Activated T-helper 1 cell treated with anti-CD3 and anti-CD28 coated beads, Interleukin-12 subunit alpha, Interleukin-12 subunit beta, Interleukin-2, Interleukin-4 antibody, amounts not matched to agents 30 ng/mL and 10 ng/mL and 1 ng/mL, durations not matched to agents 14 hours and 24 hours and 36 hours (primary cell): Measurements from ENCODE around the gene PIK3C2G. TPM values are rescaled to one million over a fixed set of nuclear protein-coding genes. Genes with fewer than 3 reads are reported as not detected.

ENCODE experiments used
- DNase-seq: peaks from one replicate; pipeline ENCODE4 v3.0.0; 2021; ENCODE audit warnings: low spot score
- H3K27ac Mint-ChIP-seq: one replicate; pipeline ENCODE4 v1.8.0; 2021; ENCODE audit warnings: mild to moderate bottlenecking, mixed read lengths
- H3K27me3 Mint-ChIP-seq: one replicate; pipeline ENCODE4 v1.8.0; 2022; ENCODE audit warnings: mild to moderate bottlenecking, moderate library complexity, mixed read lengths; ENCODE audit not compliant: insufficient read depth
- H3K36me3 Mint-ChIP-seq: one replicate; pipeline ENCODE4 v1.8.0; 2021; ENCODE audit warnings: low read depth, mixed read lengths
- H3K4me1 Mint-ChIP-seq: one replicate; pipeline ENCODE4 v1.8.0; 2021; ENCODE audit warnings: low read depth, mixed read lengths
- H3K4me3 Mint-ChIP-seq: one replicate; pipeline ENCODE4 v1.8.0; 2021; ENCODE audit warnings: mild to moderate bottlenecking, moderate library complexity, mixed read lengths
- H3K9me3 Mint-ChIP-seq: one replicate; pipeline ENCODE4 v1.8.0; 2021; ENCODE audit warnings: mixed read lengths
- intact Hi-C: fragments of 100-400 bp; cut with micrococcal nuclease; formaldehyde crosslinking; loops from one replicate; pipeline ENCODE4 v1.15.1; 2024
- total RNA-seq: library from RNA; stranded (reverse); gene quantifications from 2 replicates; pipeline ENCODE4 v1.2.3, GENCODE V29; 2022

PIK3C2G gene
- total RNA-seq, 1 donor from 2014 or later: not detected

DNA sequence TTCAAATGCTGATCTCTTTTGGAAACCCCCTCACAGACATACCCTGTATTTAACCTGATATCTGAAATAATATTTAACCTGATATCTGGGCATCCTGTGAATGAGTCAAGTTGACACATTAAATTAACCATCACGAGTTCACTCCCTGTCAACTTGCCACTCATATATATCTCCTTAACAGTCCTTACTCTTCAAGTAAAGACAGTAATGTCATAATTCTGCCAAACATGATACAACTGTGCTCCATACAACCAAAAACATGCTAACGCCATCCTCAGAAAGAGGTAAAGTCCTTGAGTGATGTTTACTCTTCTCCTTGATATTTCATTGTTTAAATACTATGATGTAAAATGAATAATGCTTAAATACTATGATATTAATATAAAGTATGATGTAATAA lies 371.5 kb downstream of the PIK3C2G start:
- no peaks in the 10 kb centered on the region for H3K4me1 Mint-ChIP-seq
- no peaks in the 10 kb centered on the region for H3K27me3 Mint-ChIP-seq
- no peak overlapping the region for H3K27ac Mint-ChIP-seq
- no peaks in the 10 kb centered on the region for H3K36me3 Mint-ChIP-seq
- intact Hi-C loops: no loop called here
- DNase-seq: no peak
- H3K4me3 Mint-ChIP-seq: no peak overlapping the region
- peaks cover 9% of the 10 kb centered on the region for H3K9me3 Mint-ChIP-seq

DNA sequence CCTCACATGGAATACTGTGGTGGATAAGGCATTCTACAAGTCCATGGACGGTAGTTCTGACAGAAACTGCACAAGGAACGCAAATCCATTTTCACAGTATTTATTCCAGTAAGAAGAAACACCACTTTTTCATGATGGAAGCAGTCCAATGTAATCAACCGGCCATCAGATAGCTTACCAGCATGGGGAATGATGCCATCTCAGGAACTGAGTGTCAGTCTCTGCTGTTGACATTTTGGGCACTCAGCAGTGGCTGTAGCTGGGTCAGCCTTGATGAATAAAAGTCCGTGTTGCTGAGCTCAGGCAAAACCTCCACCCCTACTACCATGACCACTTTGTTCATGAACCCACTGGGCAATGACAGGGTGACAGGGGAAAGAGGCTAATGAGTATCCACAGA lies 373.1 kb downstream of the PIK3C2G start:
- Mint-ChIP-seq H3K36me3 (no peaks in the 10 kb centered on the region), H3K27me3 (no peaks in the 10 kb centered on the region), H3K4me1 (no peaks in the 10 kb centered on the region), H3K27ac (no peak overlapping the region), H3K9me3 (peaks cover 6% of the 10 kb centered on the region), H3K4me3 (no peak overlapping the region)
- intact Hi-C loops: no loop called here
- DNase-seq: no peak

DNA sequence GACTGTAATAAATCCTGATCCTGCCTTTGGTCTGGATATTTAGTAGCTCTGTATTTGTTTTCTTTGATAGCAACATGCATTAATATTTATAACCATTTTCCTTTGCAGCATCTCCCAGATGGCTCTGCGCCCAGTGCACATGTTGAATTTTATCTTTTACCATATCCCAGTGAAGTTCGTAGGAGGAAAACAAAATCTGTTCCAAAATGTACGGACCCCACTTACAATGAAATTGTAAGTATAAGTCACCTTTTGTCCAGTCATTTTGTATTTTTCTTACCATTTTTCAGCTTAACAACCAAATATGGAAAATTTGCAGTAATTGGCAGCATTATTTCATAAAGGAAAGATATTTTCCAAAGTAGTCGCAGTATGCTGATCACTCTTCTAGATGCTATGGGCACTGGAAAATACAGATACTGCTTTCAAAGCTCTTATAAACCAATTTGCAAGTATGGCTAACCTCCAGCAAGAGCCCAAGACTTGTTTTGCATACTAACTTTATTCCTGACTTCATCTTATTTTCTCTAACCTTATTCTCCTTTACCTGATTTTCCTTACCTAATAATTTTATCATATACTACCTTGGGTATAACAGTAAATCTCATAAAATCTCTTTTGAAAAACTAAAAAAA lies 379.1 kb downstream of the PIK3C2G start:
- Mint-ChIP-seq H3K36me3 (no peaks in the 10 kb centered on the region), H3K9me3 (no peaks in the 10 kb centered on the region), H3K27ac (no peak overlapping the region), H3K4me3 (no peak overlapping the region), H3K27me3 (no peaks in the 10 kb centered on the region), H3K4me1 (no peaks in the 10 kb centered on the region)
- intact Hi-C loops: no loop called here
- no peak for DNase-seq

DNA sequence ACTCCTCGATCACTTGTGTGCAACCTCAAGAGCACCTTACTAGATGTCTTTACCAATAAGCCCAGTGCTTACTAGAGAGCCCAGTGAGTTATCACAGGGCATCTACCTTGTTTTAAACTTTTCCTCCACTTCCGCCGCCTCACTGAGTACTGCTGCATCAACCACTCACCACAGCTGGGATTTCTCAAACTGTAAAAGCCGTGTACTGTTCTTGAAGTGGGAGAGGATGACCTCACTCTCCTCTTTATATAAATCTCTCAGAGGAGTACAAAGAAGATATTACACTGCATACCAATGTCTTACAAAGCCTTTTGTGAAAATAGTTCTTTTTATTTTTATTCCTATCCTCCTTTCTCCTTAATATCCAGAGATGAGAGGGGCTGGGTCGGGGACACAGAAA lies 382.4 kb downstream of the PIK3C2G start:
- Mint-ChIP-seq H3K4me1 (no peaks in the 10 kb centered on the region), H3K27me3 (no peaks in the 10 kb centered on the region), H3K36me3 (no peaks in the 10 kb centered on the region), H3K27ac (no peak overlapping the region), H3K4me3 (no peak overlapping the region), H3K9me3 (no peaks in the 10 kb centered on the region)
- no peak for DNase-seq
- intact Hi-C loops: no loop called here

GRCh38 chr12:18644564-18644963 lies 383.2 kb downstream of the PIK3C2G start:
- Mint-ChIP-seq H3K27ac (no peak overlapping the region), H3K4me3 (no peak overlapping the region), H3K36me3 (no peaks in the 10 kb centered on the region), H3K4me1 (no peaks in the 10 kb centered on the region), H3K9me3 (no peaks in the 10 kb centered on the region), H3K27me3 (no peaks in the 10 kb centered on the region)
- no peak for DNase-seq
- intact Hi-C loops: no loop called here

GRCh38 chr12:18646286-18646890 lies 385.1 kb downstream of the PIK3C2G start:
- Mint-ChIP-seq H3K36me3 (no peaks in the 10 kb centered on the region), H3K27ac (no peak overlapping the region), H3K4me1 (no peaks in the 10 kb centered on the region), H3K27me3 (no peaks in the 10 kb centered on the region), H3K4me3 (no peak overlapping the region), H3K9me3 (no peaks in the 10 kb centered on the region)
- intact Hi-C loops: no loop called here
- DNase-seq: no peak

DNA sequence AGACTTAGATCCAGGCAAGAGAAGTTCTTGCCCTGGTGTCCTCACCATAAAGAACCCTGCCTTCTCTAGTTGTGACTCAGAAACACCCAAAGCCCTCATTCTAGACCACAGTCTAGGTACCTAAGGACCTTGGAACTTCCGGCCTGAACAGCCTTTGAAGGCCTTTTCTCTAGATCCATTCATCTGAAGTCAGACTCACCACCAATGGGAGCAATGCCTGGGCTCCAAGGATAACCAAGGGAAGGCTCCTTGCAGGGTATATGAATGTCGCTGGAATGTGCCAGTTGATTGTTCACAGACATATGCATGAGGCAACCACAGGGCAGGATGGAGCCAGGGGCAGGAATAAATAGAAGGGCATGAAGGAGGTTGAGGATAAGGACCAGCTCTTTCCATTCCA lies 390.2 kb downstream of the PIK3C2G start:
- Mint-ChIP-seq H3K4me3 (no peak overlapping the region), H3K27me3 (no peaks in the 10 kb centered on the region), H3K27ac (no peak overlapping the region), H3K9me3 (no peaks in the 10 kb centered on the region), H3K36me3 (no peaks in the 10 kb centered on the region), H3K4me1 (no peaks in the 10 kb centered on the region)
- intact Hi-C loops: no loop called here
- DNase-seq: no peak

DNA sequence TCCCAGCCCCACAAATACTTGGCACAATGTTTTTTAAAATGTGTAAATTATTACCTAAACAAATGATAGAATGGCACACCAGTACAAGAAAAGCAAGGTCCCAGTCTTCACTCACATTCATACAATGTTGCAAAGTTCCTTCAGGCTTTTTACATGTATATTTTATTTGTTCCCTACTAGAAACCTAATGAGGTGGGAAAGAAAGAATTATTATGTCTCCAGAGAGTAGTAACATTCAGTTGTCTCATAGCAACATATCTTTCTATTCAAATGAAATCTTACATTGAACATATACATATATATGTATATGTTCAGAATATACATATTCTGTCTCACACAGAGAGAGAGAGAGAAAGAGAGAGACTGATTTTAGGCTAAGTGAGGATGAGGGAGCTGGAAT lies 391.3 kb downstream of the PIK3C2G start:
- no peak overlapping the region for H3K4me3 Mint-ChIP-seq
- H3K4me1 Mint-ChIP-seq: no peaks in the 10 kb centered on the region
- DNase-seq: no peak
- H3K36me3 Mint-ChIP-seq: no peaks in the 10 kb centered on the region
- H3K9me3 Mint-ChIP-seq: no peaks in the 10 kb centered on the region
- H3K27me3 Mint-ChIP-seq: no peaks in the 10 kb centered on the region
- no peak overlapping the region for H3K27ac Mint-ChIP-seq
- intact Hi-C loops: no loop called here

DNA sequence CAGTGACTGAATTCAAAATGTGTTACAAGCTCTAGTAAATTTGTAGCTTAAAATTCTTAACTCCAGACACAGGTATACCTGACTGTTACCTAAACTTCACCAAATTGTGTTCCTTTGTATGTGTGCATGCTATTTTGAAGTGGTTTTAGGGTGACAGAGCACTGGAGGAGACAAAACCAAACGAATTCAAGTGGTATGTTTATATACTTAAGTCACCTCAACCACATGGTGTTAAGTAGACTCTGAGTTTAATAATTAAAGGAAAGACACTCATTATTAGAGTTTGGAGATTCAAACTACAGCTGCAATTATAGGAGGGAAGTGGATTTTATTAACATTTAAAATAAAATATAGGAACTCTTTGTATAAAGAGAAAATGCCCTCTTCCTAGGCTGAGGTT lies 392.1 kb downstream of the PIK3C2G start:
- Mint-ChIP-seq H3K36me3 (no peaks in the 10 kb centered on the region), H3K27ac (no peak overlapping the region), H3K4me3 (no peak overlapping the region), H3K27me3 (no peaks in the 10 kb centered on the region), H3K4me1 (no peaks in the 10 kb centered on the region), H3K9me3 (peaks cover 6% of the 10 kb centered on the region)
- intact Hi-C loops: no loop called here
- no peak for DNase-seq

DNA sequence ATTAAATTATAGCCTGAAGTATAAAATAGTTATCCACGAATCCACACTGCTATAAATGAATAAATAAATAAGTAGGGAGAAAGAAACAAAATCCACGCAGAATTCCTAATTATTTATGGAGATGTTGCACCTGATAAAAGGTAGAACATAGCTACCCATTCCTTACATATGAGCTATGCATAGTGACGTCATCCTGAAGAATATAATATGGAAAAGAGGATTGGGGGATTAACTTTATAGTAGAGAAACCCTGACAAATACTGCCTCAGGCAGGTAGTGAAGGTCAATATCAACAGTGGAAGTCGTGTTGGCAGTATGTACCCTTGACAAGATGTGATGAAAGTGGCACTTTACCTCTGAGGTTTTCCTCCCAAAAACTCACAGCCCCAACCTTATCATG lies 394.0 kb downstream of the PIK3C2G start:
- no peaks in the 10 kb centered on the region for H3K4me1 Mint-ChIP-seq
- H3K27ac Mint-ChIP-seq: no peak overlapping the region
- no peak for DNase-seq
- intact Hi-C loops: no loop called here
- no peak overlapping the region for H3K4me3 Mint-ChIP-seq
- peaks cover 6% of the 10 kb centered on the region for H3K9me3 Mint-ChIP-seq
- H3K27me3 Mint-ChIP-seq: no peaks in the 10 kb centered on the region
- no peaks in the 10 kb centered on the region for H3K36me3 Mint-ChIP-seq

GRCh38 chr12:18658179-18658578 lies 396.9 kb downstream of the PIK3C2G start:
- no peak for DNase-seq
- Mint-ChIP-seq H3K27me3 (no peaks in the 10 kb centered on the region), H3K36me3 (no peaks in the 10 kb centered on the region), H3K4me1 (no peaks in the 10 kb centered on the region), H3K27ac (no peak overlapping the region), H3K9me3 (peaks cover 13% of the 10 kb centered on the region), H3K4me3 (no peak overlapping the region)
- intact Hi-C loops: no loop called here

DNA sequence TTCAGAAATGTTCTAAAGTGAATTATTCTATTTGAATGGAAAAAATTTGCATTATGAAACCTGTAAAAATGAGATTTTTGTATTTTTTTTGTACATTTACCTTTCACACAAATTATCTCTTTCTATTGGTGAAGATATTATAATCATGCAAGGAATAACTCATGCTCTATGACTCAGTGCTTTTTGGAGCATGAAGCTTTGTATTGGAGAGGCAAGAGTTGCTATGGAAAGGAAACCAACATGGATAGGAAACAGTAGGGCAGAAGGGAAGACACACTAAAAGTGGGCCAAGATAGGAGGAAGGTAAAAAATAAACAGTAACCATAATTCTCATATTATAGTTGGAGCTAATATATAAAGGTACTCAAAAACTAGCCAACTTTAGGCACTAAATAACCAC lies 397.5 kb downstream of the PIK3C2G start:
- Mint-ChIP-seq H3K36me3 (no peaks in the 10 kb centered on the region), H3K4me3 (no peak overlapping the region), H3K27me3 (no peaks in the 10 kb centered on the region), H3K4me1 (no peaks in the 10 kb centered on the region), H3K9me3 (peaks cover 15% of the 10 kb centered on the region), H3K27ac (no peak overlapping the region)
- DNase-seq: no peak
- intact Hi-C loops: no loop called here

- no peak overlapping the region for H3K4me3 Mint-ChIP-seq
- H3K36me3 Mint-ChIP-seq: no peaks in the 10 kb centered on the region
- intact Hi-C loops: no loop called here
- no peak overlapping the region for H3K27ac Mint-ChIP-seq
- no peaks in the 10 kb centered on the region for H3K27me3 Mint-ChIP-seq
- no peak for DNase-seq
- H3K4me1 Mint-ChIP-seq: no peaks in the 10 kb centered on the region
- peaks cover 7% of the 10 kb centered on the region for H3K9me3 Mint-ChIP-seq
Measured at GRCh38 chr12:18676141-18676540, 414.8 kb downstream of the PIK3C2G start.
